Cardiac fibroblast (primary cell): Measurements from ENCODE around the gene CD300H.

Source experiments
- DNase-seq, 2 donors: peaks; one replicate each; pipeline versions ENCODE4 v3.0.0 to v3.0.0-alpha.2; 2010; ENCODE audit warnings: low read depth in 2 of 2
- H3K4me3 ChIP-seq, 2 donors: replicated peaks in 1 of 2; 1 replicate in 1 of 2; 2 replicates in 1 of 2; pipeline ENCODE4 v1.5.1; 2011; ENCODE audit warnings: low read depth in 2 of 2, low read length in 2 of 2, mild to moderate bottlenecking in 2 of 2, moderate library complexity in 1 of 2
- TF ChIP-seq, protein P1 (sequence below): IDR thresholded peaks from one replicate; pipeline ENCODE4 v1.5.1; 2011; ENCODE audit warnings: low read depth, mild to moderate bottlenecking, low read length, inconsistent platforms

Gene CD300H

GRCh38 chr17:74573169-74573568 is 5.9 kb upstream of the CD300H start:
- H3K4me3 ChIP-seq: no peak overlapping the region
- DNase-seq: no peak
- TF ChIP-seq, protein P1, sequence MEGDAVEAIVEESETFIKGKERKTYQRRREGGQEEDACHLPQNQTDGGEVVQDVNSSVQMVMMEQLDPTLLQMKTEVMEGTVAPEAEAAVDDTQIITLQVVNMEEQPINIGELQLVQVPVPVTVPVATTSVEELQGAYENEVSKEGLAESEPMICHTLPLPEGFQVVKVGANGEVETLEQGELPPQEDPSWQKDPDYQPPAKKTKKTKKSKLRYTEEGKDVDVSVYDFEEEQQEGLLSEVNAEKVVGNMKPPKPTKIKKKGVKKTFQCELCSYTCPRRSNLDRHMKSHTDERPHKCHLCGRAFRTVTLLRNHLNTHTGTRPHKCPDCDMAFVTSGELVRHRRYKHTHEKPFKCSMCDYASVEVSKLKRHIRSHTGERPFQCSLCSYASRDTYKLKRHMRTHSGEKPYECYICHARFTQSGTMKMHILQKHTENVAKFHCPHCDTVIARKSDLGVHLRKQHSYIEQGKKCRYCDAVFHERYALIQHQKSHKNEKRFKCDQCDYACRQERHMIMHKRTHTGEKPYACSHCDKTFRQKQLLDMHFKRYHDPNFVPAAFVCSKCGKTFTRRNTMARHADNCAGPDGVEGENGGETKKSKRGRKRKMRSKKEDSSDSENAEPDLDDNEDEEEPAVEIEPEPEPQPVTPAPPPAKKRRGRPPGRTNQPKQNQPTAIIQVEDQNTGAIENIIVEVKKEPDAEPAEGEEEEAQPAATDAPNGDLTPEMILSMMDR: no peak

DNA sequence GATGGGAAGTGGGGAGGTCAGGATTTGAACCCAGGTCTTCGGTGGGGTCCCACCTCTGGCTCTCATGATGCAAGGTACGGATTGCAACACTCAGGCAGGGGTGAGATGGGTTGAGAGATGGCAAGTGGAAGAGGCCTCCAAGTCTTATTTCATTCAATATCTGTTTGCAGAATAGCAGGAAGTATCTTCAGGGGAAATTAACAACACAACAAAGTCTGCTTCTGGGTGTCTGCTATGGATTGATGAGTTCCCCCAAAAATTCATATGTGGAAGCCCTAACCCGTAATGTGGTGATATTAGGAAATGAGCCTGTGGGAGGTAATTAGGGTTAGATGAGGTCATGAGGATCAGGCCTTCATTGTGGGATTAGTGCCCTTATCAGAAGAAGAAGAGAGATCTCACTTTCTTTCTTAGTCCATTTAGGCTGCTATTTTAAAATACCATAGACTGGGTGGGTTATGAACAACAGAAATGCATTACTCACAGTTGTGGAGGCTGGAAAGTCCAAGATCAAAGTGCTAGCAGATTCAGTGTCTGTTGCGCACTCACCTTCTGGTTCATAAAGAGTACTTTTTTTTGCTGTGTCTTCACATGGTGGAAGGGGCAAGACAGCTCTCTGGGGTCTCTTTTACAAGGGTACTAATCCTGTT is 4.4 kb upstream of the CD300H start:
- H3K4me3 ChIP-seq: no peak overlapping the region
- TF ChIP-seq, protein P1: no peak

DNA sequence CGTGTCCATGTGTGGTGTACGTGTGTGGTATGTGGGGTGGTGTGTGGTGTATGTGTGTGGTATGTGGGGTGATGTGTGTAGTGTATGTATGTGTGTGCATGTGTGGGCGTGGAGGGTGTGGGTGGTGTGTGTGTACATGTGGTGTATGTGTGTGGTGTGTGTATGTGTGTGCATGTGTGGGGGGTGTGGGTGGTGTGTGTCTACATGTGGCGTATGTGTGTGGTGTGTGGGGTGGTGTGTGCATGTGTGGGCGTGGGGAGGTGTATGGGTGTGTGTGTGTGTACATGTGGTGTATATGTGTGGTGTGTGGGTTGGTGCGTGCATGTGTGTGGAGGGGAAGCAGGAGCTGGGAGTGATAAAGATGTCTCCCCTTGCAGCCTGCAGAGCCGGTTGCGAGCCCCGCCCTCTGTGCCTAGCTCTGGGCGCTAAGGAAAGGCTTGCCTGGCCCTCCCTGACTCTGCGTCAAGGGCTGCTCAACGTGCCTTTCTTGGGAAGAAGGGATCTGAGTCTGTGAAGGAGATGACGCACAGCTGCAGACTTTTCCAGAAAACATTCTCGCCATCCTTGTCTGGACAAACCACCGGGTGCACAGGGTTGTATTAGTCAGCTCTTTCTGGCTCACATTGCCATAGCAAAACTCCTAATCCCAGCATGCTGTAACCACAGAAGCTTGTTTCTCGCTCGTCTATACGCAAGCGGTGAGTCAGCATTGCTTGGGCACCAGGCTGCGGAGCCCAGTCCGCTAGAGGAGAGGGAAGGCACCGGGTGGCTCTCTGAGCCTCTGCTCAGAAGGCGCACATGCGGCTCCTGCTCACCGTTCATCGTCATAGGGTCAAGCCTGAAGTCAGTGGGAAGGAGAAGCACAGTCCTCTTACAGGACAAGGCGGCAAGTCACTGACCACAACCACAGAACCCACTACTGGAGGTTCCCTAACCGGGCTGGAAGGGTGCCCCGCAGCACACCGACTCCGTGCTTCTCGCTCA is 2.0 kb upstream of the CD300H start:
- TF ChIP-seq, protein P1: no peak
- no peak overlapping the region for H3K4me3 ChIP-seq
- DNase-seq: peak; percentile 78 to 97

More for the DNA sequence above, 4.4 kb upstream of the CD300H start:
- no peak for DNase-seq

- peak in 1 of 2 donors; percentile 67 for DNase-seq
- TF ChIP-seq, protein P1: no peak
- H3K4me3 ChIP-seq: no peak overlapping the region
Measured at GRCh38 chr17:74568106-74568873, 981 bp upstream of the CD300H start.

DNA sequence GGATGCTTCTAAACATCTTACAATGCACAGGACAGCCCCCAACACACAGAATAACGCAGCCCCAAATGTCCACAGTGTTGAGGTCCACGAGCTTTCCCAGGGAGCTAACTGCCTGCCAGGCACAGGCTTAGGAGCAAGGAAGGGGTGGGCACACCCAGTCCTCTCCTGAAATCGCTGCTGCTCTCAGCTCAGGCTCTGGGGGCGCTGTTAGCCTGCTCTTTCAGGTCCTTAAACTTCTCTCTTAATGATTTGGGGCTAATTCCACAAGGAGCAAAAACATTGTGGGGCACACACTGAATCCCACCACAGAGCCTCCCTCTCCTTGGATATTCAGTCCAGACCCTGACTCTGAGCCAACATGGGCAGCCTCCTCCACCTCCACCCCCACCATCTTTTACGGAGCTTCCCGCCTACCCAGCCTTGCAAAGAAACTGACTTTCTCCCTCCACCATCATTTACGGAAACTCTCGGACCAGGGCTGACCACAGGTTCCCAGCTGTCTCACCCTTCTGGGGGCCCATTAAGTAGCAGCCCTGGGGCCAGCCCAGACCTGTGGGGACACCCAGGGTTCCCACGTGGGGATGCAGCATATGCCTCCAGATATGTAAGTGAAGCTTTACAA is 1.1 kb downstream of the CD300H start:
- DNase-seq: peak; percentile 5 to 53
- TF ChIP-seq, protein P1: peak; percentile 14

GRCh38 chr17:74565126-74565525 is 2.2 kb downstream of the CD300H start:
- no peak overlapping the region for H3K4me3 ChIP-seq
- TF ChIP-seq, protein P1: no peak
- no peak for DNase-seq

More for the DNA sequence above, 1.1 kb downstream of the CD300H start:
- H3K4me3 ChIP-seq: no peak overlapping the region
